ENCODE results near the gene SDK1. TPM values are rescaled to one million over a fixed set of nuclear protein-coding genes. Genes with fewer than 3 reads are reported as not detected.

SDK1 gene
- total and polyA plus RNA-seq, 4 donors = 1.9 to 46.3 (median 12.4) TPM

DNA sequence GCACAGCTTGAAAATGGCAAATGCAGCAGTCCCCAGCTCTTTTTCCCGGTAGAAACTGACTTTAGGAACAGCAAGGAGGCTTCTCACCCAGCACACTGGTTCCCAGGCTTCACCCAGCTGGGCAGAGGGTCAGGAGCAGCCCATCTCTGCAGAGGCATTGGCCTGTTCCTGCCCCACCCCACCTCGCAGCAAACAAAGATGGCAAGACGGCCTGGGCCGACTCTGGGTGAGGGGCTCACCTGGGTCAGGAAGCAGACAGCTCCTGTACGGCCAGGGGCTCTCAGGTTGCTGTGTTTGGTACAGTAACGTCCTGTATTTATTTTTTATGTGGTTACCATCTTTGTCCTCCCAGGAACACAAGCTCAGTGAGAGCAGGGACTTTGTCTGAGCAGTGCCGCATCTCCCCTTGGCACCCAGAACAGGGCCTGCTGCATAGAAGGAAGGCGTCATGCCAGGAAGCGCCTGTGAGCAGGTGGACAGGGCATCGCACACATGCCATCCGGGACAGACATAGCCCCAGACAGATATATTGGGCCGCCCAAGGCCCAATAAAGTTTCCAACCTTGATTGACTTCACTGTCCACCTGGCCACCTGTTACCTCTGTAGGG lies 796.1 kb downstream of the SDK1 start:
- Histone ChIP-seq H3K9me3 (ENCODE audit: control insufficient read depth, low read length) (no peaks in the 10 kb centered on the region), H3K27ac (ENCODE audit: low read depth in 1 of 2, low read length in 2 of 2) (no peak overlapping the region), H3K4me1 (ENCODE audit: control insufficient read depth in 1 of 2, insufficient read depth in 2 of 2, low read length in 2 of 2) (no peaks in the 10 kb centered on the region), H3K4me3 (ENCODE audit: low read length in 2 of 2) (no peak overlapping the region), H3K36me3 (ENCODE audit: control insufficient read depth in 1 of 2, insufficient read depth in 2 of 2, low read length in 1 of 2) (no peaks in the 10 kb centered on the region), H3K27me3 (ENCODE audit: control insufficient read depth in 1 of 2, insufficient read depth in 2 of 2, low read length in 1 of 2) (no peaks in the 10 kb centered on the region)
- ATAC-seq (ENCODE audit: low FRiP score) (no peak), DNase-seq (no peak)
- 92% methylated on average over 12 of the region's 12 CpGs for WGBS, 2 donors
- intact Hi-C loops (cut with DNase I) = no loop called here

DNA sequence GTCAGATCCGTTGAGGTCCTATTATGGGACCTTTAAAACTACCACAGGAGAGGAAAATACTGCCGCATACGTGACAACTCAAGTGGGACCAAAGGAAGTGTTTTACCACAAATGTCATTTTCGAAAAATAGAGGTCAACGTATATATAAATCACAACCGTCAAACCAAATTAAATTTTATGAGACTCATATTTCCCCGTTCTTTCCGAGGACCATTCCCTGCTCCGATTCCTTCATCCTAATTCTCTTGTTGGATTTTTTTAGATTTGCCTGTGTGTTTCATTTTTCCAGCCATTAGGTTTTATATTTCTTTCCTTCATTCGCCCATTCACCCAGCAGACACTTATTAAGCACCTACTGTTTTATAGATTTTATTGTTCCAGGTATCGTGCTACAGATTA lies 797.1 kb downstream of the SDK1 start:
- Histone ChIP-seq H3K9me3 (ENCODE audit: control insufficient read depth, low read length) (no peaks in the 10 kb centered on the region), H3K4me3 (ENCODE audit: low read length in 2 of 2) (no peak overlapping the region), H3K27me3 (ENCODE audit: control insufficient read depth in 1 of 2, insufficient read depth in 2 of 2, low read length in 1 of 2) (no peaks in the 10 kb centered on the region), H3K27ac (ENCODE audit: low read depth in 1 of 2, low read length in 2 of 2) (no peak overlapping the region), H3K36me3 (ENCODE audit: control insufficient read depth in 1 of 2, insufficient read depth in 2 of 2, low read length in 1 of 2) (no peaks in the 10 kb centered on the region), H3K4me1 (ENCODE audit: control insufficient read depth in 1 of 2, insufficient read depth in 2 of 2, low read length in 2 of 2) (no peaks in the 10 kb centered on the region)
- ATAC-seq (ENCODE audit: low FRiP score) (no peak), DNase-seq (no peak)
- 92 to 94% methylated on average over 11 of the region's 11 CpGs for WGBS, 2 donors
- intact Hi-C loops (cut with DNase I) = no loop called here

DNA sequence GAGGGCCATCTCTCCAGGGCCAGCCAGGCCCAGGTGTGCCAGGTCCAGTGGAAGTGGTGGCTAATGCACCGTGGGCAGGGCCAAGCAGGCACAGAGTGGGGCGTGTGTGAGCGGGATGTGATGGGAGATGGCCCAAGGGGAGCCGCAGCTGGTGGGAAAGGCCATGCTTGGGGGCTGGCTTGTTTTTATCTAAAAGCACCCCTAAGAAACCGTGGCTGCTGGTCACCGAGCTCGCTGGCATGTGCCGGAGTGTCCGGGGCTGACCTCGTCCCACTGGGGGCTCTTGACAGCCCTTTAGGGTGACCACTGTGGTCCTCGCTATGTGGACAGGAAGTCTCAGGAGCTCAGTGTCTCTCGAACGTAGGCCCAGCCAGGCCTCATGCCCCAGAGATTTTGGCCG lies 798.6 kb downstream of the SDK1 start:
- no peak for DNase-seq
- Histone ChIP-seq H3K36me3 (ENCODE audit: control insufficient read depth in 1 of 2, insufficient read depth in 2 of 2, low read length in 1 of 2) (no peaks in the 10 kb centered on the region), H3K4me3 (ENCODE audit: low read length in 2 of 2) (no peak overlapping the region), H3K27me3 (ENCODE audit: control insufficient read depth in 1 of 2, insufficient read depth in 2 of 2, low read length in 1 of 2) (no peaks in the 10 kb centered on the region), H3K9me3 (ENCODE audit: control insufficient read depth, low read length) (no peaks in the 10 kb centered on the region), H3K27ac (ENCODE audit: low read depth in 1 of 2, low read length in 2 of 2) (no peak overlapping the region), H3K4me1 (ENCODE audit: control insufficient read depth in 1 of 2, insufficient read depth in 2 of 2, low read length in 2 of 2) (no peaks in the 10 kb centered on the region)
- intact Hi-C loops (cut with DNase I) = no loop called here
- 95% methylated on average over 14 of the region's 14 CpGs for WGBS, 2 donors
- ATAC-seq (ENCODE audit: low FRiP score) = no peak

DNA sequence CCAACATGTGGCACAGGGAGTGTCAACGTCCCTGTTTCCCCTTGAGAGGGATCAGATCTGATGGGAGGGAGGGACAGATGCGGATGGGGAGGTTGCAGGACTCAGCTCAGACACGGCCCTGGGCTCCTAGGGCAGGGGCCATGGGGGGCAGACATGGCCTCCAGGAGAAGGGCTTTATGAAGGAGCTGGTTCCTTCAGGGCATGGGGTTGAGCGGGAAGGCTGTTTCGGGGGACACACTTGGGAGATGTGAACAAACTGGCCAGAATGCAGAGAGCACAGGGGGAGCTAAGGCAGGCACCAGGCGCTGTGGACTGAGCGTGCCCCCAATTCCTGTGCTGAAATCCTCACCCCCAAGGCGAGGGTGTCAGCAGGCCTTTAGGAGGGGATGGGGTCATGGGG lies 799.1 kb downstream of the SDK1 start:
- Histone ChIP-seq H3K36me3 (ENCODE audit: control insufficient read depth in 1 of 2, insufficient read depth in 2 of 2, low read length in 1 of 2) (no peaks in the 10 kb centered on the region), H3K27ac (ENCODE audit: low read depth in 1 of 2, low read length in 2 of 2) (no peak overlapping the region), H3K4me3 (ENCODE audit: low read length in 2 of 2) (no peak overlapping the region), H3K9me3 (ENCODE audit: control insufficient read depth, low read length) (no peaks in the 10 kb centered on the region), H3K27me3 (ENCODE audit: control insufficient read depth in 1 of 2, insufficient read depth in 2 of 2, low read length in 1 of 2) (no peaks in the 10 kb centered on the region), H3K4me1 (ENCODE audit: control insufficient read depth in 1 of 2, insufficient read depth in 2 of 2, low read length in 2 of 2) (no peaks in the 10 kb centered on the region)
- 92 to 94% methylated on average over 8 of the region's 8 CpGs for WGBS, 2 donors
- ATAC-seq (ENCODE audit: low FRiP score) (no peak), DNase-seq (no peak)
- intact Hi-C loops (cut with DNase I) = no loop called here

DNA sequence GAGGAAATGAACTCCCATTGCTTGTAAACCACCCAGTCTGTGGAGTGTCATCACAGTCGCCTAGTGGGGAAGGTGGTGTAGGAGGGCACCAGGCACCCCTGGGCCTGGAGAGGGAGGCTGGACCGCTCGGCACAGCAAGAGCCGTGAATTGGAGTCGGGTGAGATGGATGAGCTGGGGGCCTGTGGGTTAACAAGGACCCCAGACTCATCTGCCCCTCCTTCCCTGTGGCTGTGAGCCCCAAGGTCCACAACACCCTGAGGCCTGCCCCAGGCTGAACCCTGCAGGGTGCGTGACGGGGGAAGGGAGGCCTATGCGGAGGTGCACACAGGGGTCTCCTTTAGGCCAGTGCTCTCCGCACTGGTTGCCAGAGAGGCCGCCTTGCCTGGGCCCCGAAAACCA lies 799.6 kb downstream of the SDK1 start:
- no peak for ATAC-seq (ENCODE audit: low FRiP score)
- WGBS, 2 donors = 92 to 93% methylated on average over 11 of the region's 11 CpGs
- no peaks in the 10 kb centered on the region for H3K27me3 ChIP-seq (ENCODE audit: control insufficient read depth in 1 of 2, insufficient read depth in 2 of 2, low read length in 1 of 2)
- H3K27ac ChIP-seq (ENCODE audit: low read depth in 1 of 2, low read length in 2 of 2) = no peak overlapping the region
- intact Hi-C loops (cut with DNase I) = no loop called here
- H3K9me3 ChIP-seq (ENCODE audit: control insufficient read depth, low read length) = no peaks in the 10 kb centered on the region
- H3K36me3 ChIP-seq (ENCODE audit: control insufficient read depth in 1 of 2, insufficient read depth in 2 of 2, low read length in 1 of 2) = no peaks in the 10 kb centered on the region
- H3K4me3 ChIP-seq (ENCODE audit: low read length in 2 of 2) = no peak overlapping the region
- H3K4me1 ChIP-seq (ENCODE audit: control insufficient read depth in 1 of 2, insufficient read depth in 2 of 2, low read length in 2 of 2) = no peaks in the 10 kb centered on the region
- no peak for DNase-seq

DNA sequence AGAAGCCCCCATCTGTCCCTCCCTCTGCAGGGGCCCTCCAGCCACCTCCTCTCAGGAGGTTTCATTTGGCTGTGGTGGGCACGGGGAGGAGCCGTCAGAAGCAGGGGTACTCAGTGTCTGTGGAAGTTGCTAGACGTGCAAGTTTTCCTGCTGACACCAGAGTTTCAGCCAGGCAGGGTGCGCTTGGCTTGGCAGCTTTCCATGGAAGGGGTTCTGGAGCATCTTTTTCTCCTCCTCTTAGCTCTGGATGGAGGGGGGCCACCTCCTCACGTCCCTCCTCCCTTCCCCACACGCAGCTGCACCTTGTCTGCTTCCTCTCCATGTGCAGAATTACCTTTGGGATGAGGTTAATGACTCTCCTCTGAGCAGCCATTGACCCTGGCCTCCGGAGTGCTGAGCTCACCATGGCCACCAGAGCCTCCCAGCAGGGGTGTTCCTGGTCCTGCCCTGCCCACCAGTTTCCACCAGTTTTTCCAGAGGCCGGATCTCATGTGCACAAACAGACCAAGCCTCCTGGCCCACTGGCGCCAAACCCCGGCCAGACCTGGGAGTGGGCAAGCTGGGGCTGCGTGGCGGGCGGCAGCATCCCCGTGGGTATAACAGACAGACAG lies 801.3 kb downstream of the SDK1 start:
- DNase-seq = no peak
- 86 to 87% methylated on average over 14 of the region's 14 CpGs for WGBS, 2 donors
- H3K27me3 ChIP-seq (ENCODE audit: control insufficient read depth in 1 of 2, insufficient read depth in 2 of 2, low read length in 1 of 2) = no peaks in the 10 kb centered on the region
- intact Hi-C loops (cut with DNase I) = no loop called here
- no peaks in the 10 kb centered on the region for H3K36me3 ChIP-seq (ENCODE audit: control insufficient read depth in 1 of 2, insufficient read depth in 2 of 2, low read length in 1 of 2)
- H3K9me3 ChIP-seq (ENCODE audit: control insufficient read depth, low read length) = no peaks in the 10 kb centered on the region
- no peak overlapping the region for H3K4me3 ChIP-seq (ENCODE audit: low read length in 2 of 2)
- no peak for ATAC-seq (ENCODE audit: low FRiP score)
- H3K27ac ChIP-seq (ENCODE audit: low read depth in 1 of 2, low read length in 2 of 2) = no peak overlapping the region
- no peaks in the 10 kb centered on the region for H3K4me1 ChIP-seq (ENCODE audit: control insufficient read depth in 1 of 2, insufficient read depth in 2 of 2, low read length in 2 of 2)

DNA sequence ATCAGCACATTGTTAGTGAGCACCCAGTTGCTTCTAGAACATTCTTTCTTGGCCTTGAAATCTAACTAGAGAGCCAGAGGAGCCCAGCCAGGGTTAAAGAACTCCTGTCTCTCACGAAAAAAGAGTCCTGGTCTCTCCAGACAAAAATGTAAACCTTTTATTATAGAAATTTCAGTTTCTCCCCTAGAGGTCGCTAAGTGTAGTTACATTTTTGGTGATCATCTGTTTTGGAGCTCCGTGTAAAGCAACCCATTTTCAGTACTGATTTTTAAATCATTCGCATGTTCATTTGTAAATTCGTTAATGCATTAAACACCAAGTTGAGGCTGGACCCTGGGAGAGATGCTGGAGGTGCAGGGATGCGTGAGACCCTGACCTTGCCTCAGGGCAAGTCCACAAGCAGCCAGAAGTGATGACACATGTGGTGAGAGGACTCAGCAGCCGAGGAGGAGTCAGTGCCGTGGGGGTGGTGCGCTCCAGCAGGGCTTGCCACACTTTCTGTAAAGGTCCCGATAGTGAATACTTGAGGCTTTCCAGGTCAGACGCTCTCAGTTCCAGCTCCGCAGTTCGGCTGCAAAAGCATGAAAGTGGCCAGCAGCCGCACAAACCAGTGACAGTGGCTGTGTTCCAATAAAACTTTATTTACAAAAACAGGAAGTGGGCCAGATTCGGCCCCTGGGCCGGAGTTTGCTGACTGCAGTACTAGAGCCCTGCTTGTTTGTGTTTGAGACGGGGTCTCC lies 802.5 kb downstream of the SDK1 start:
- WGBS, 2 donors = 87 to 89% methylated on average over 17 of the region's 17 CpGs
- Histone ChIP-seq H3K27ac (ENCODE audit: low read depth in 1 of 2, low read length in 2 of 2) (no peak overlapping the region), H3K27me3 (ENCODE audit: control insufficient read depth in 1 of 2, insufficient read depth in 2 of 2, low read length in 1 of 2) (no peaks in the 10 kb centered on the region), H3K9me3 (ENCODE audit: control insufficient read depth, low read length) (no peaks in the 10 kb centered on the region), H3K36me3 (ENCODE audit: control insufficient read depth in 1 of 2, insufficient read depth in 2 of 2, low read length in 1 of 2) (no peaks in the 10 kb centered on the region), H3K4me3 (ENCODE audit: low read length in 2 of 2) (no peak overlapping the region), H3K4me1 (ENCODE audit: control insufficient read depth in 1 of 2, insufficient read depth in 2 of 2, low read length in 2 of 2) (no peaks in the 10 kb centered on the region)
- DNase-seq = no peak
- no peak for ATAC-seq (ENCODE audit: low FRiP score)
- intact Hi-C loops (cut with DNase I) = no loop called here

DNA sequence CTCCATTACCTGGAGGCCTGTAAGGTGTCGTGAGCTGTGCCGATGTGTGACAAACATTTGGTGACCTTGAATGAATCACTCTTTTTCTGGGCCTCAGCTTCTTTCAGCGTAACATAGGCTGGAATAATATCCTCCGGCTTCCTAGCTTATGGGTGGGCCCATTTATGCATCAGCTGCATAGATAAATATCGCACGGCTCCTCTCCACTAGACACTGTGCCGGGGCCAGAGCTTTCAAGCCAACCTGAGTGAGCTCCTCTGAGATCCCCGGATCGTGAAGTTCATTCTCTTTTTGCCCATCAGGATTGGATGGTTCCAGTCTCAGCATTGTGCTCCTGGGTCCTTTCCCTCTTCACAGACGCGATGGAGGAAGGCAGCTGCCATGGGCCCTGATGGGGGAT lies 806.8 kb downstream of the SDK1 start:
- no peaks in the 10 kb centered on the region for H3K9me3 ChIP-seq (ENCODE audit: control insufficient read depth, low read length)
- ATAC-seq (ENCODE audit: low FRiP score) (no peak), DNase-seq (no peak)
- 92 to 94% methylated on average over 11 of the region's 11 CpGs for WGBS, 2 donors
- H3K4me1 ChIP-seq (ENCODE audit: control insufficient read depth in 1 of 2, insufficient read depth in 2 of 2, low read length in 2 of 2) = no peaks in the 10 kb centered on the region
- no peaks in the 10 kb centered on the region for H3K27me3 ChIP-seq (ENCODE audit: control insufficient read depth in 1 of 2, insufficient read depth in 2 of 2, low read length in 1 of 2)
- H3K36me3 ChIP-seq (ENCODE audit: control insufficient read depth in 1 of 2, insufficient read depth in 2 of 2, low read length in 1 of 2) = peaks cover 0 to 2% of the 10 kb centered on the region in 2 donors
- intact Hi-C loops (cut with DNase I) = no loop called here
- no peak overlapping the region for H3K27ac ChIP-seq (ENCODE audit: low read depth in 1 of 2, low read length in 2 of 2)
- H3K4me3 ChIP-seq (ENCODE audit: low read length in 2 of 2) = no peak overlapping the region

DNA sequence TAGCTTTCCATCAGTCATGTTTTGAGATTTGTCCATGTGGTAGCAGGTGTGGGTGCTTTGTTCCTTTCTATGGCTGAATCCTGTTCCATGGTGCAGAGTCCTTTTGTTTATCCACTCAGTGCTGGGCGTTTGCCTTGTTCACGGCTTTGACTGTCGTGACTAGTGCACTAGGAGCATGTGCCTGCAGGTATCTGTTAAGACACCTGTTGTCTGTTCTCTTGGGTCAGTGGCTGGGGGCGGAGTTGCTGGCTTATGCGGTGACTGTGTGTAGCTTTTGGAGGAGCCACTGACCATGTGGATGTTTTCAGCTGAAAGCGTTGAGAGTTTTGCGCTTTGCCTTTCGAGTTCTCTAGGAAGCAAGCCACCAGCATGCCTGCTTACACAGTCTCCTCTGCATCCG lies 807.9 kb downstream of the SDK1 start:
- Histone ChIP-seq H3K36me3 (ENCODE audit: control insufficient read depth in 1 of 2, insufficient read depth in 2 of 2, low read length in 1 of 2) (peaks cover 0 to 2% of the 10 kb centered on the region in 2 donors), H3K4me1 (ENCODE audit: control insufficient read depth in 1 of 2, insufficient read depth in 2 of 2, low read length in 2 of 2) (no peaks in the 10 kb centered on the region), H3K27ac (ENCODE audit: low read depth in 1 of 2, low read length in 2 of 2) (no peak overlapping the region), H3K4me3 (ENCODE audit: low read length in 2 of 2) (no peak overlapping the region), H3K9me3 (ENCODE audit: control insufficient read depth, low read length) (no peaks in the 10 kb centered on the region), H3K27me3 (ENCODE audit: control insufficient read depth in 1 of 2, insufficient read depth in 2 of 2, low read length in 1 of 2) (no peaks in the 10 kb centered on the region)
- DNase-seq (no peak), ATAC-seq (ENCODE audit: low FRiP score) (no peak)
- intact Hi-C loops (cut with DNase I) = no loop called here
- 92 to 94% methylated on average over 9 of the region's 9 CpGs for whole genome bisulfite sequencing, 2 donors
